NCI-H2227 (cell line): ENCODE results near the gene MGAT4B.

Source experiments
- DNase-seq: peaks from one replicate; lab custom pipeline; 2025; ENCODE audit not compliant: unreplicated experiment; lab: John Stamatoyannopoulos, UW

MGAT4B gene

GRCh38 chr5:179812997-179813607, 6.4 kb upstream of the MGAT4B start:
- no peak for DNase-seq

DNA sequence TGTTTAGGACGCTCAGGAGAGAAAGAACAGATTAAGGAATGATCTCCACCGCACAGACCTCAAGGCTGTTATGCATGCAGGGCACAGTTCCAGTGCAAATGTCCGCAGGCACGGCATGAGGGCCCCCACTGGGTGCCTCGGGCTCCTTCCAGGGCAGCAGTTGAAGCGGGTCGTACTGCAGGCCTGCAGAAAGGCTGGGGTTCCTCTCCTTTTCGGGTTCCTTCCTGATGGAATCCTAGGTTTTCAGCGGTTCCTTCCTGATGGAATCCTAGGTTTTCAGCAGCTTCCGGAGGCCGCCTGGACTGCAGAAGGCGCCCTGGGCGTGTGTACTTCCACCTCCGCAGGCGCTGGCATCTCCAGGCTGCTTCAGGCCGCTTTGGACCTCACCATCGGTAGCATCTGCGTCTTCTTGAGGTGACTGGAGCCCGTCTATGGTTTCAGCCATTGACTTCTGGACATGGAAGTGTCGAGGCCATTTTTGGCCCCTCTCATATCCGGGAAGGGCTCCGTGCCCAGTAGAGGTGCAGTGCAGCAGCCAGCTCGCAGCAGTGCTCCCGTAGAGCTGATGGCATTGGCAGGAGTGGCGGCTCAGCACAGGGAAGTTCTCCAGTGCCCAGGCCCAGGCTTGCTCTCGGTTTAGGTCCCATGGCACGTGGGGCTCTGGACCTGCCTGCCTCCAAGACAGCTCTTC, 5.6 kb upstream of the MGAT4B start:
- DNase-seq = no peak

DNA sequence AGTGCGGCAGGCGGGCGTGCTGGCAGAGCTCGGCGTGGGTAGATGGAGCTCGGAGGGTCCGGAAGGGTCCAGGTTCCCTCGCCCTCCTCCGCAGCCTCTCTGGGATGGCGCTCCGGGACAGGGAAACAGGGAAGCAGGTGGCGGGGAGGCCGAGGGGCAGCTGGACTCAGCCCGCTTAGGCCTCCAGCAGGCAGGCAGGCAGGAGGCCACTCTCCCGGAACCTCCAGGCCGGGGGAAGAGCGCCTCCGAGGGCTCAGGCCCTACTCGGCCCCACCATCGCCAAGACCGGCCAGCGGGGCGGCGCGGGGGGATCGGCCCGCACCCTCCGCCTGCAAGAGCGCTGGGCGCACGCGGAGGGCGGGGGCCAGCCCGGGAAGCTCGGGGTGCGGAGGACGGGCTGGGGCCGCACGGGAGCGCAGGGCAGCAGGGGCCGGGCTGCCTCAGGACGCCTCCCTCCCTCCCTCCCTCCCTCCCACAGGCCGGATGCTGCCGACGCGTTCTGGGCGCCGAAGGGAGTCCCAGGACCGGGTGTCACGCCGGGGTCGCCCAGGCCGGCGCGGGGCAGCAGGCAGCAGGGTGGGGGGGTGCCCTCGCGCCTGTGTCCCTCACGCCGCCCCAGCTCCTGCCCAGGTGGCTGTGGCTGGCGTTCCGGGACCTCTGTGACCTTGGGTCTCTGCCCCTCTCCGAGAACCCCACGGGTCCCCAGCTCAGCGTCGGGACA, 977 bp downstream of the MGAT4B start:
- peak; percentile 33 for DNase-seq

- DNase-seq = no peak
Observed at GRCh38 chr5:179805070-179805528, 1.6 kb downstream of the MGAT4B start.

DNA sequence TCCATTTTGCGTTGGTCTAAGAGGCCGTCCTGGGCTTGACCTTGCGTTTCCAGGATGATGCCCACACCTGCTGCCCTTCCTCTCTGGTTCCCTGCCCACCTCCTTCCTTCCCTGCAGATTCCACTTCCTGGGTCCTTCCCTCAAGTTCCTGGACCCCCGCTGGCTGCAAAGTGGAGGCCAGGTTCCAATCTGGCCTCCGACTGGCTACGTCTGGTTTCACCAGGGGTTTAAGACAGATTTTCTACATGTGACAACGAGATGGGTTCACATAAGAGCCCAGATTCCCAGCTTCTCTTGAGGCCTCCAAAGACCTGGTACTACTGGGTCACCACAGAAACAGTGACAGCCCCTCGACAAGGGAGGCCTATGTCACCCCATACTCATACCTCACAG, 2.1 kb downstream of the MGAT4B start:
- DNase-seq = no peak

GRCh38 chr5:179803651-179804554, 2.8 kb downstream of the MGAT4B start:
- DNase-seq = no peak

DNA sequence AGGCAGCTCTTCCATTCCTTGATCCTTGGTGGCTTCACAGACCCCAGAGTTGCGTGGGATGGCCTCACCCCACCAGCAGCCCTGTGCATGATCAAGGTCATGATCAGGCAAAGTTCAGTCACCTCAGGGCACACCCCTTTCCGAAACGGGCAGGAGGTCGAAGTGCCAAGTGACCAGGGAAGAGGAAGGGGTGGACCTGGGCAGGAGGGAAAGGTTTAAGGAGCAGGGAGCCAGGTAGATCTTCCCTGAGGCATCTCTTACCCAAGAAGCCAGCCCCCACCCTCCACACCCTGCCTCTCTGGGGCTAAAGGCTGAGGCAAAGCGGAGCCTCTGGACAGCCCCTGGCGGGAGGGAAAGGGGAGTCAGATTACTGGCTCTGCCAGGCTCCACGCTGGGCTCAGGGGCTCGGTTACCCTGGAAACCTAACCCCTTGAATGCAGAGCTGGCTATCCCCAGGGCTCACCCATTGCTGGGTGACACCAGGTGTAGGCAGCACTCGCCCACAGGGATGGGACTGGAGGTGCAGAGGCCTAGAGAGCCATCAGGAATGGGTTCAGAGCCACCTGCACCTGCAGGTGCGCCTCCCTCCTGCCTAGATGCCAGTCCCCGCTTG, 3.6 kb downstream of the MGAT4B start:
- DNase-seq = peak; percentile 21

- no peak for DNase-seq
Observed at GRCh38 chr5:179802207-179802883, 4.3 kb downstream of the MGAT4B start.

DNA sequence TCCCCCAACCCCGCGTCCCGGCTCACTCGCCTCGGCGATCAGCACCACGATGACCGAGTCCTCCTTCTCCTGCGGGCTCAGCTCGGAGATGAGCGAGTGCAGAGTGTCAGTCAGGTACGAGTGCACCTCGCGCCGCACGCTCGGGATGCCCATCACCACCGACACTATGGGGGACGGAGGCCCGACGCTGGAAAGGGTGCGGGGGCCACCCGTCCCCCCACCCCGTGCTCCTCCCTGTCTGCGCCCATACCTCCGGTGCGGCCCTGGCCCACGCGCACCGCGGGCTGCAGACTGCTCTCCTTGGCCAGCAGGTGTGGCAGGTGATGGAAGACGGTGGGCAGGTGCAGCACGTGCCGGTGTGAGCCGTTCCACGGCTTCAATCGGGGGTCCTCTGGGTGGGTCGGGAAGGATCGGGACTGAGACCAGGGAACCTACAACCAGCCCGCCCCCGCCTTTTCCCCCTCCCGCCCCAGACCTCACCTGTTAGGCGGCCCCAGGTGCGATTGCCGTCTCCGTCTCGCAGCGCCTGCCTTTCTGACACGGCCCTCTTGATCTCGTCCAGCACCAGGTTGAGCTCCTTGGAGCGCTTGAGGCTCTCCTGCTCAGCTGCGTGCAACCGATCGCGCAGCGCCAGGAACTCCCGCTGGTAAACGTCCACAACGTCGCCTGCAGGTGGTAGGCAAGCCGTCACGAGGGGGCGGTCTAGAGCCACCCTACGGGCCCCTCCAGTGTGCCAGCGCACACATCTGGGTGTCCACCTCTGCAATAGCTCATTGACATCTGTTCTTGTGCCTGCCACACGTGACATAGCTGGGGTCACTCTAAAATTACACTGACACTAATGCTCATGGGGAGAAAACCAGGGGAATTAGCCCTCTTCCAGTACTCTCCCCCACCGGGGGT, 5.1 kb downstream of the MGAT4B start:
- no peak for DNase-seq

- DNase-seq = no peak
Observed at GRCh38 chr5:179800696-179801201, 5.9 kb downstream of the MGAT4B start.

DNA sequence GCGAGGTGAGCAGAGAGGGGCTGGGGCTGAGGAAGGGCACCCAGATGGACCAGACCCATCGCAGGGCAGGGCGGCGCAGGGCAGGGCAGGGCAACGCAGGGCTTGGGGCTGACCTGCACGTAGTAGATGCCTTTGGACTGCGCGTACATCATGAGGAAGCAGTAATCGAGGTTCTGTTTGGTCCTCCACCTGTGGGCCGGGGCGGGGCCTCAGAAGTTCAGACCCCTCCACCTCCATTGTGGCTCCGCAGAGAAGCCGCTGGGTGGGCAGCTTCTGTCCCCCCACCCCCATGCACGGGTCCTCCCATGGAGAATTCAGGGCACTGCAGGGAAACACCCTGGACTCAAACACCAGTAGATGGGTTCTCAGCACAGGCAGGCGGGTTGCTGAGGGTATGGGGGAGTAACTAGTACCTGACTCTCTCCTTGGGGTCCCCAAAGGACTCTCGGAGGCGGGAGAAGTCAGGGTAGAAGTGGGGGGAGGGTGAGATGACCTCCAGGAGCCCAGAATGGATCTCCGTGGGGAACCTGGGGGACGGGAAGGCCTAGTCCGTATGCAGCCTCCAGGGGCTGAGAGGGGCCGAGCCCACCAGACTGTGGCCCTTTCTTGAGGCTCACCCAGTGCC, 6.5 kb downstream of the MGAT4B start:
- no peak for DNase-seq

GRCh38 chr5:179799644-179799973, 7.1 kb downstream of the MGAT4B start:
- no peak for DNase-seq

DNA sequence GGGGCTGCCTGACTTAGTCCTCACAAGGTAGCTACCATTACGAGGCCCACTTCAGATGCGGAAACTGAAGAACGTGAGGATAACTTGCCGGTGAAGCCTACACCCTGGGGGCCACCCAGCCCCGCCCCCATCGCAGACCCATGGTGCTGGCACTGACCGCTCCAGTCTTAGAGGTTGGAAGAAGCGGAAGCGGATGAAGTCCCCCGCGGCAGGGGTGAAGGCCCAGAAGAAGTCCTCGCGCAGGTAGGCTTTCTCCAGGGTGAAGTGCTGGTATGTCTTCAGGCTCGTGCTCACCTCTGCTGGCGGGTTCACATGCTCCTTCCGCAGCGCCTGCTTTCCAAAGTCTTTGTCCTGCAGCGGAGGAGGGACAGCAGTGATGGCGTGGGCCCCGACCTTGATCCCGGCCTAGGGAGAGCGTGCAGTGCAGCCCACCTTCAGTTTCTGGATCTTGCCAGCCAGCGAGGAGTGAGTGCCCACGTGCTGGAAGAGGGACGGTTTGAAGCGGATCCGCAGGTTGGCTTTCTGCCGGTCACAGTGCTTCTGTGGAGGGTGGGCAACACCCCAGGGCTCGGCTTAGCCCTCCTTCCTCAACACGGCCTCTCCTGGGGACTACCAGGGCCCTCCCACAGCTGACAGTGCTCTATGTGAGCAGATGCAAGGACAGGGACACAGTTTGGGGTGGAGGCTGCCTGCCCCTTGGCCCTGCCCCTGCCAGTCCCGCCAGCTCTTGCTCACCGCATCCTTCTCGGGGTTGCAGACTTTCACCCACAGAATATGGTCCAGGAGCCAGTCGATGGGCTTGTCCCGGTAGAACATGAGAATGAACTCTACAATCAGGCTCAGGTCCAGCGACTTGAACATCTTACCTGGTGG, 7.7 kb downstream of the MGAT4B start:
- DNase-seq = no peak

DNA sequence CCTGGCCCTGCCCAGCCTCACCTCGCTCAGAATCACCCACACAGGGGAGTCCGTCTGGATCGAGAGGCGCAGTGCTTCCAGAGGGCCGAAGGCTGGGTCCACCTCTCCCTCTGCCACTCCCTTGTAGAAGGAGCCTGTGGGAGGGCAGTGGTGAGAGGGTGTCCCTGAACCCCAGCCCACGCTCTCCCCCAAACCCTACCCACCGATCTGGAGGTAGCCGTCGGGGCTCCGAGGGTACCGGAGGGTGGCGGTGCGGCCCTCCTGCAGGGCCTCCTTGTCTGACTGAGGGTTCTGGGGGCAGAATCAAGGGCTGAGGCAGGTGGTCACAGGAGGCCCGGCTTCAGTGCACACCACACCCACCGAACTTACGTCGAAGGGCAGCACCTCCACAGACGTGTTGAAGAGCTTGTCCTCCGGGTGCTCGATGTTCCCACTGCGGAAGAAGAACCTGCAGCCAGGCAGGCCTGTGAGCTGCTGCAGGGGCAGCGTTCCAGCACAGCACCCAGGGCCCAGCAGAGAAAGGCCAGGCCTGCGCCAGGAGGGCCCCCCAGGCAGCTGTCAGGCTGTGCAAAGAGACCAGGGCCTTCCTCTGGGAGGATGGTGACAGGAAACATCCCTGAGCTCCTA, 8.4 kb downstream of the MGAT4B start:
- DNase-seq = no peak

- DNase-seq = no peak
Observed at GRCh38 chr5:179797741-179798140, 8.9 kb downstream of the MGAT4B start.

DNA sequence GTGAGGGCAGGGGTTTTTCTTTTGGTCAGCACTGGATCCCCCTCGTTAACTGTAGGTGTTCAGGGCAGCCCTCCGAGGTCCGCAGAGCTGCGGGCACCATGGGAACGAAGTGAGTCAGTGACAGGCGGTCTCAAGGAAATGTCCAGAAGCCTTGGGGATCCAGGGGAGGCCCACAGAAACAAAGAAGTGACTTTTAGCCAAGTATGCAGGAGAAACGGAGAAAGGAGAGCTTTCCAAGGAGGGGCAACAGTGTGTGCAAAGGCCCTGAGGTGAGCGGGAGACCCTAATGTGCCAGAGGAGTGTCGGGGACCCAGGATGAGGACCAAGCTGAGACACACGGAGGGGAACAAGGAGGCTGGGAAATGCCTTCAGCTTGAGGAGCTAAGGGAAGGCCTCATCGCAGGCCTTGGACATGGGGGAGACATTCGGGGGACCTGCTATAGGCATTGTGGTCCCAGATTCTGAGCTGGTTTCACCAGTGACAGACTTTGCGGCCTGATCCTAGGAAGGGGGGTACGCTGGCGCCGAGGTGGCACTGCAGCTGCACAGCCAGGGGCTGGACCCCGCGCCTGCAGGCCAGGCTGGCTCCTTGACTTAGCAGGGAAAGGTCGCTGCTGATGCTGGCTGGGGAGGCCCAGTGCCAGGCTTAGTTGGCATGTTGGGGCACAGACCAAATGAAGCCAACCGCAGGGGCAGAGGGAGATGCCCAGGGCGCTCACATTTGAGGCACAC, 9.6 kb downstream of the MGAT4B start:
- DNase-seq = no peak
